Ascending aorta (tissue), 2 donors: Measurements from ENCODE around the gene PID1. TPM values are rescaled to one million over a fixed set of nuclear protein-coding genes. Genes with fewer than 3 reads are reported as not detected.

Source experiments
- DNase-seq, 2 donors: peaks; one replicate each; pipeline ENCODE4 v3.0.0-alpha.2; 2019; ENCODE audit warnings: low spot score in 2 of 2
- H3K27ac ChIP-seq, 2 donors: fragments of 200-600 bp; sonication (generic); one replicate each; pipeline ENCODE4 v1.5.1; 2016 to 2017; ENCODE audit warnings: mild to moderate bottlenecking in 1 of 2
- H3K27me3 ChIP-seq: fragments of 200-600 bp; sonication (generic); one replicate; pipeline ENCODE4 v1.5.1; 2017
- H3K36me3 ChIP-seq, 2 donors: fragments of 200-600 bp; sonication (generic); one replicate each; pipeline ENCODE4 v1.5.1; 2016
- H3K4me1 ChIP-seq, 2 donors: fragments of 200-600 bp; sonication (generic); one replicate each; pipeline ENCODE4 v1.5.1; 2016 to 2017; ENCODE audit warnings: mild to moderate bottlenecking in 1 of 2
- H3K4me3 ChIP-seq, 2 donors: fragments of 200-600 bp; sonication (generic); one replicate each; pipeline ENCODE4 v1.5.1; 2016 to 2017; ENCODE audit warnings: mild to moderate bottlenecking in 1 of 2
- H3K9me3 ChIP-seq, 2 donors: fragments of 200-600 bp; sonication (generic); one replicate each; pipeline ENCODE4 v1.5.1; 2016
- intact Hi-C: fragments of 100-400 bp; cut with DNase I; formaldehyde crosslinking; loops from one replicate; pipeline ENCODE4 v1.15.1; 2023
- total RNA-seq: library from RNA; depleted of rRNA; stranded (reverse); fragments of >200 nt; gene quantifications from one replicate; pipeline ENCODE4 v1.1.0, GENCODE V29; 2016
- TF ChIP-seq, protein P1 (sequence below), 3 experiments: fragments of 200-600 bp in 2 of 3; fragments of 450-650 bp in 1 of 3; sonication (generic) in 2 of 3; IDR thresholded peaks; one replicate each; pipeline ENCODE4 v1.5.1; 2016 to 2019; ENCODE audit warnings: antibody characterized with exemption in 3 of 3, mild to moderate bottlenecking in 1 of 3, moderate library complexity in 1 of 3

PID1 gene
- total RNA-seq, 1 donor from 2014 or later = 38.4 TPM

- H3K9me3 ChIP-seq = no peaks in the 10 kb centered on the region
- intact Hi-C loops = no loop called here
- TF ChIP-seq, protein P1, sequence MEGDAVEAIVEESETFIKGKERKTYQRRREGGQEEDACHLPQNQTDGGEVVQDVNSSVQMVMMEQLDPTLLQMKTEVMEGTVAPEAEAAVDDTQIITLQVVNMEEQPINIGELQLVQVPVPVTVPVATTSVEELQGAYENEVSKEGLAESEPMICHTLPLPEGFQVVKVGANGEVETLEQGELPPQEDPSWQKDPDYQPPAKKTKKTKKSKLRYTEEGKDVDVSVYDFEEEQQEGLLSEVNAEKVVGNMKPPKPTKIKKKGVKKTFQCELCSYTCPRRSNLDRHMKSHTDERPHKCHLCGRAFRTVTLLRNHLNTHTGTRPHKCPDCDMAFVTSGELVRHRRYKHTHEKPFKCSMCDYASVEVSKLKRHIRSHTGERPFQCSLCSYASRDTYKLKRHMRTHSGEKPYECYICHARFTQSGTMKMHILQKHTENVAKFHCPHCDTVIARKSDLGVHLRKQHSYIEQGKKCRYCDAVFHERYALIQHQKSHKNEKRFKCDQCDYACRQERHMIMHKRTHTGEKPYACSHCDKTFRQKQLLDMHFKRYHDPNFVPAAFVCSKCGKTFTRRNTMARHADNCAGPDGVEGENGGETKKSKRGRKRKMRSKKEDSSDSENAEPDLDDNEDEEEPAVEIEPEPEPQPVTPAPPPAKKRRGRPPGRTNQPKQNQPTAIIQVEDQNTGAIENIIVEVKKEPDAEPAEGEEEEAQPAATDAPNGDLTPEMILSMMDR (IDR thresholded peaks at IDR 0.05) = no peak
Observed at GRCh38 chr2:229221641-229222040, 49.4 kb downstream of the PID1 start.

DNA sequence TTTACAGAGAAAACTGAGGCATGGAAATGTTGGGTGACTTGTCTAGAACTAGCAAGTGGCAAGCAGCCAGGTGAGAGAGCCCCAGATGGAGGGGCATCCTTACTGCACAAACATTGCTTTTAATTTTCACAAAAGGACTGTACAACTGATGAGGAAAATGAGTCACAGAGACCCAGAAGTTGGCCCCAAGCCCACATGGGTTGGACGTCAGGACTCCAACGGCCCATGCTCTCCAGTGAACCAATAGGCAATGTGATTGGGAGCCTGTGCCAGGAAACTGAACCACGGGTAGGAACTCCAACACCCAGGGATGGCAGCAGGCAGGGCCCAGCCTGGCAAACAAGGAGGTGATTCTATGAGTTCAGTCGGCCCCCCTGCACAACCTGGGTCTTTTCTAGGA, 50.8 kb downstream of the PID1 start:
- Histone ChIP-seq H3K4me1 (no peaks in the 10 kb centered on the region), H3K4me3 (no peak overlapping the region), H3K9me3 (no peaks in the 10 kb centered on the region), H3K27me3 (no peaks in the 10 kb centered on the region), H3K36me3 (peaks cover 0 to 4% of the 10 kb centered on the region in 2 donors), H3K27ac (no peak overlapping the region)
- no peak for DNase-seq
- TF ChIP-seq, protein P1 (IDR thresholded peaks at IDR 0.05) = no peak
- intact Hi-C loops = no loop called here

More at GRCh38 chr2:229221641-229222040, 49.4 kb downstream of the PID1 start:
- no peak overlapping the region for H3K4me3 ChIP-seq
- H3K27ac ChIP-seq = no peak overlapping the region
- peaks cover 0 to 11% of the 10 kb centered on the region in 2 donors for H3K36me3 ChIP-seq
- H3K4me1 ChIP-seq = no peaks in the 10 kb centered on the region
- no peak for DNase-seq
- no peaks in the 10 kb centered on the region for H3K27me3 ChIP-seq

GRCh38 chr2:229218329-229218921, 52.7 kb downstream of the PID1 start:
- DNase-seq = no peak

DNA sequence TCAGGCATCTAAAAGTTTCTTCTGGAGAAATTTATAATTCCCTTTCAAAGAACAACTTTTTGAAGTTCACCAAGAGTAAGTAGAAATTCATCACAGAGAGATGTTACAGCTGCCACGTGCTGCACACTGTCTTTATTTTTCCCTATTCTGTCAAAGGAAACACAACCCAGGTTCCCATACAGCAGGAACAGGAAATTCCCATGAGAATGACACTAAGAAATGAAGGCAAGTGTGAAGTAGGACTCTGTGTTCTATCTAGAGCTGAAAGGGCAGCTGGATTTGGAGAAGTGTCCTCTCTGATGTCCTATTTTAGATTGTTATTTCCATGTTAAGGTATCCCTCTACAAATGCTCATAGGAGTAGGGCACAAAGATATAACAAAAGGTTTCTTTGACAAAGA, 58.8 kb downstream of the PID1 start:
- H3K4me1 ChIP-seq = peaks cover 0 to 10% of the 10 kb centered on the region in 2 donors
- H3K27ac ChIP-seq = no peak overlapping the region
- no peak for DNase-seq
- intact Hi-C loops = no loop called here
- no peaks in the 10 kb centered on the region for H3K36me3 ChIP-seq
- peaks cover 0 to 4% of the 10 kb centered on the region in 2 donors for H3K9me3 ChIP-seq
- no peak overlapping the region for H3K4me3 ChIP-seq
- TF ChIP-seq, protein P1 (IDR thresholded peaks at IDR 0.05) = no peak
- no peaks in the 10 kb centered on the region for H3K27me3 ChIP-seq

More at GRCh38 chr2:229218329-229218921, 52.7 kb downstream of the PID1 start:
- TF ChIP-seq, protein P1 (IDR thresholded peaks at IDR 0.05) = no peak
- intact Hi-C loops = no loop called here
- Histone ChIP-seq H3K9me3 (no peaks in the 10 kb centered on the region), H3K36me3 (peaks cover 0 to 2% of the 10 kb centered on the region in 2 donors), H3K4me1 (no peaks in the 10 kb centered on the region), H3K27ac (no peak overlapping the region), H3K27me3 (no peaks in the 10 kb centered on the region), H3K4me3 (no peak overlapping the region)

DNA sequence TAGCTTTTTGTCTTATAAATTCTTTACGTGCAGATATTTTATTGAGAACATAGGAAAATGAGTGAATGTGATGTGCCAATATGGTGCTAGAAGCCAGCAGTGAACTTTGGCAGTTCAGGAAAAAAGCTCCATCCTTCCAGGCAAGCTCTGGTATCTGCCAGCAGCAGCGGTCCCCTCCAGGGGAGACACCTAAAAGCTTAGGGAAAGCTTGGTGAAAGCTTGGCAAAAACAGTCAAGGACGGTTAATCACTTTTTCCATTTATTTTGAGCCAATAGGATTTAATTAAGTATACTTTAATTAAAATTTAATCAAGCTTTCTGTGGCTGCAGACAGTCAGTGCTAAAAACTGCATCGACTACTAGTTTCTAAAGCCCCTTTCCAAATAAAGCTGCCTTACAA, 60.4 kb downstream of the PID1 start:
- intact Hi-C loops = no loop called here
- no peaks in the 10 kb centered on the region for H3K36me3 ChIP-seq
- H3K27ac ChIP-seq = no peak overlapping the region
- no peak overlapping the region for H3K4me3 ChIP-seq
- DNase-seq = no peak
- TF ChIP-seq, protein P1 (IDR thresholded peaks at IDR 0.05) = no peak
- no peaks in the 10 kb centered on the region for H3K27me3 ChIP-seq
- peaks cover 0 to 4% of the 10 kb centered on the region in 2 donors for H3K9me3 ChIP-seq
- peaks cover 0 to 10% of the 10 kb centered on the region in 2 donors for H3K4me1 ChIP-seq
